Loucy (cell line): Measurements from ENCODE around the gene LRRC73.

ENCODE experiments used
- EZH2phosphoT487 ChIP-seq: fragments of 200-600 bp; IDR thresholded peaks from 2 replicates; pipeline ENCODE4 v1.6.1; 2018; ENCODE audit warnings: antibody characterized with exemption, mild to moderate bottlenecking, moderate library complexity, borderline replicate concordance
- TF ChIP-seq, protein P1 (sequence below): fragments of 200-600 bp; sonication (generic); conservative IDR thresholded peaks from 2 replicates; pipeline ENCODE4 v1.5.1; 2014; ENCODE audit warnings: mild to moderate bottlenecking, antibody characterized with exemption, low read length

DNA sequence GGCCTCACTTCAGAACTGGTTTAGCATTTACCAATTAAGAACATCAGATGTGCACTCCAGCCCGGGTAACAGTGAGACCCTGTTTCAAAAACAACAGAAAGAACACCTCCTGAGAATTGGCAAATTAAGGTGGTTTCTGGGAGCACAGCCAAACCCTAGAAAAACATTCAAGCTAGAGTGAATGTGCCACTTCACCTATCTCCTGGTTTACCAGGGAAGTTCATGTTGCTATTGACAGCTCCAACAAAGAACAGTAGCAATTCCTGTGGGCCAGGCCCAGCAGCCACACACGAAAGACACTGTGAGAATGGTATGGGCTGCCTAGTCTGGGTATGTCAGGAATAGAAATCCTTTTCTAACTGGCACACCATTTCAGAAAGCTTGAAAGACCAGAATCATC lies 11.7 kb upstream of the LRRC73 start:
- TF ChIP-seq, protein P1, sequence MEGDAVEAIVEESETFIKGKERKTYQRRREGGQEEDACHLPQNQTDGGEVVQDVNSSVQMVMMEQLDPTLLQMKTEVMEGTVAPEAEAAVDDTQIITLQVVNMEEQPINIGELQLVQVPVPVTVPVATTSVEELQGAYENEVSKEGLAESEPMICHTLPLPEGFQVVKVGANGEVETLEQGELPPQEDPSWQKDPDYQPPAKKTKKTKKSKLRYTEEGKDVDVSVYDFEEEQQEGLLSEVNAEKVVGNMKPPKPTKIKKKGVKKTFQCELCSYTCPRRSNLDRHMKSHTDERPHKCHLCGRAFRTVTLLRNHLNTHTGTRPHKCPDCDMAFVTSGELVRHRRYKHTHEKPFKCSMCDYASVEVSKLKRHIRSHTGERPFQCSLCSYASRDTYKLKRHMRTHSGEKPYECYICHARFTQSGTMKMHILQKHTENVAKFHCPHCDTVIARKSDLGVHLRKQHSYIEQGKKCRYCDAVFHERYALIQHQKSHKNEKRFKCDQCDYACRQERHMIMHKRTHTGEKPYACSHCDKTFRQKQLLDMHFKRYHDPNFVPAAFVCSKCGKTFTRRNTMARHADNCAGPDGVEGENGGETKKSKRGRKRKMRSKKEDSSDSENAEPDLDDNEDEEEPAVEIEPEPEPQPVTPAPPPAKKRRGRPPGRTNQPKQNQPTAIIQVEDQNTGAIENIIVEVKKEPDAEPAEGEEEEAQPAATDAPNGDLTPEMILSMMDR, result no peak
- TF ChIP-seq EZH2phosphoT487, result no peak
